ENCODE results near the gene PKP4.

The PKP4 gene

DNA sequence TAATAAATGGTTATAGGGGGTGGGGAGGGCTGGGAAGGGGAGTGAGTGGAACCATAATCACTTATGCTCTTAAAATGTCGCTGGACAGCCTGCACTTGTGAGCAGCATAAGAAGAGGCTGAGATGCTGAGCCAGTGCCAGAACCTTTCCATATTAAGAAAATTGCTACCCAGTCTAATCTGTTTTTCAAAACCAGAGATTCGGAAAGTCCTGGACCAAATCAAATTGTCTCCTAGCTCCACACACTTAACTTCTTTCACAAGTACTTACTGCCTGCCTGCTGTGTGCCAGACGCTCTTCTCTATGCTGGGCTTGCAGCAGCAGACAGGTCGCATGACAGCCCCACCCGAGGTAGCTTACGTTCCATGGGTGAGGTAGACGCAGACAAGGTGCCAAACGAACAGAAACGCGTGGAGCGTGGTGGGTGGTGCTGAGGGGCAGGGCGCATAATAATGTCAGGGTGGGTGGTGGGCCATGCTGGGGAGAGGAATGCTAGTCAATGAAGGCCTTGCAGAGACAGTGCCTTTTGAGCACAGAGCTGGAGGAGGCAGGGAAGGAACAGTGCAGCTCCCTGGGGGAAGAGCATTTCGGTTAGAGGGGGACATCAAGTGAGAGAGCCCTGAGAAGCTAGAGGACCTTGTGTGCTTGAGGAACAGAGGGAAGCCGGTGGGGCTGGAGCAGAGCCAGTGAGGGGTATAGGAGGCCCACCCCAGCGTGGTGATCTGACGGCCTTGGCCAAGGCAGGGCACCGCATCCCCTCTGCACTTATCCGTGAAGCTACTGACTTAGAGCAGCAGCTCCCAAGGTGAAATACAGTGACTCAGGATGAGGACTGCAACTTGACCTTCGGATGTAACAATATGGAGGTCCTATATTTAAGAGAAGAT lies 214.9 kb downstream of the PKP4 start:
- TF ChIP-seq, protein P1, sequence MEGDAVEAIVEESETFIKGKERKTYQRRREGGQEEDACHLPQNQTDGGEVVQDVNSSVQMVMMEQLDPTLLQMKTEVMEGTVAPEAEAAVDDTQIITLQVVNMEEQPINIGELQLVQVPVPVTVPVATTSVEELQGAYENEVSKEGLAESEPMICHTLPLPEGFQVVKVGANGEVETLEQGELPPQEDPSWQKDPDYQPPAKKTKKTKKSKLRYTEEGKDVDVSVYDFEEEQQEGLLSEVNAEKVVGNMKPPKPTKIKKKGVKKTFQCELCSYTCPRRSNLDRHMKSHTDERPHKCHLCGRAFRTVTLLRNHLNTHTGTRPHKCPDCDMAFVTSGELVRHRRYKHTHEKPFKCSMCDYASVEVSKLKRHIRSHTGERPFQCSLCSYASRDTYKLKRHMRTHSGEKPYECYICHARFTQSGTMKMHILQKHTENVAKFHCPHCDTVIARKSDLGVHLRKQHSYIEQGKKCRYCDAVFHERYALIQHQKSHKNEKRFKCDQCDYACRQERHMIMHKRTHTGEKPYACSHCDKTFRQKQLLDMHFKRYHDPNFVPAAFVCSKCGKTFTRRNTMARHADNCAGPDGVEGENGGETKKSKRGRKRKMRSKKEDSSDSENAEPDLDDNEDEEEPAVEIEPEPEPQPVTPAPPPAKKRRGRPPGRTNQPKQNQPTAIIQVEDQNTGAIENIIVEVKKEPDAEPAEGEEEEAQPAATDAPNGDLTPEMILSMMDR (IDR thresholded peaks at IDR 0.05; ENCODE audit: low read depth, low read length): no peak
- TF ChIP-seq MYC (IDR thresholded peaks at IDR 0.05; ENCODE audit: low read depth, low read length) (no peak), POLR2A (IDR thresholded peaks at IDR 0.05; ENCODE audit: extremely low read depth, insufficient read length) (no peak)
- TF ChIP-seq, protein P2, sequence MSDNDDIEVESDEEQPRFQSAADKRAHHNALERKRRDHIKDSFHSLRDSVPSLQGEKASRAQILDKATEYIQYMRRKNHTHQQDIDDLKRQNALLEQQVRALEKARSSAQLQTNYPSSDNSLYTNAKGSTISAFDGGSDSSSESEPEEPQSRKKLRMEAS (IDR thresholded peaks at IDR 0.05; ENCODE audit: low read depth, low read length): no peak
- H3K4me3 ChIP-seq (ENCODE audit: low read depth, low read length): no peak overlapping the region
- DNase-seq (ENCODE audit: low read depth): no peak

DNA sequence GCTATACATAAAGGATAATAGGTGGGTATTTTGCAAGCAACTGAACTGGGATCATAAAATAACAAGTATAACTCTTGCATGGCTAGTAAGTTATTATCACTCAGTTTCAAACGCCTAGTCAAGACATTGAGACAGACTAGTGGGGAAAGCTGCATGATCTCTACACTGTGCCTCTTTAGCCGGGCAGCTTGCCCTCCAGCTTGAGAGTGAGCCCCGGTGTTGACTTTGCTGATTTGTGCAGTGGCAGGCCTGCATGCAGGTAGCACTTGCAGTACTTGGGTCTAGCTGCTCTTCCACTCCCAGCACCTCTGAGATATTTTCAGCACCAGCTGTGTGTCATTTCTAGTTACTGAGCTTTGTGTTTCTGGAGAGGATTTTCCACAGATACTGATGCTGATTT lies 219.5 kb downstream of the PKP4 start:
- no peak for TF ChIP-seq POLR2A (IDR thresholded peaks at IDR 0.05; ENCODE audit: extremely low read depth, insufficient read length)
- no peak for TF ChIP-seq MYC (IDR thresholded peaks at IDR 0.05; ENCODE audit: low read depth, low read length)
- TF ChIP-seq, protein P1 (IDR thresholded peaks at IDR 0.05; ENCODE audit: low read depth, low read length): no peak
- TF ChIP-seq, protein P2 (IDR thresholded peaks at IDR 0.05; ENCODE audit: low read depth, low read length): no peak
- H3K4me3 ChIP-seq (ENCODE audit: low read depth, low read length): no peak overlapping the region
- DNase-seq (ENCODE audit: low read depth): no peak

DNA sequence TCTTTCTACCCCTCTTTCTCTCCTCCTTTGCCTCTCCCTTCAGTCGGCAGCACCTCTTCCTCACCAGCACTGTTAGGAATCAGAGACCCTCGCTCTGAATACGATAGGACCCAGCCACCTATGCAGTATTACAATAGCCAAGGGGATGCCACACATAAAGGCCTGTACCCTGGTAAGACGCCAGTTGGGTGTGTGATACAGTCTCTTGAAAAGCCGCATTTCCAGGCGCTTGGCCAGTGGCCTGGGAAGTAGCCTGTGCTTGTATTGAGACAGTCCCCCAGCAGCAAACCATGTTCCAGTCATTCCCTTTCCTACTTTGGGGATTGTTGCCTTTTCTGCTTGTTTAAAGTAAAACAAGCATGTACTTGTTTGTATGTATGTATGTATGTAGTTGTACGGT lies 219.9 kb downstream of the PKP4 start:
- TF ChIP-seq, protein P1 (IDR thresholded peaks at IDR 0.05; ENCODE audit: low read depth, low read length): no peak
- TF ChIP-seq MYC (IDR thresholded peaks at IDR 0.05; ENCODE audit: low read depth, low read length) (no peak), POLR2A (IDR thresholded peaks at IDR 0.05; ENCODE audit: extremely low read depth, insufficient read length) (no peak)
- TF ChIP-seq, protein P2 (IDR thresholded peaks at IDR 0.05; ENCODE audit: low read depth, low read length): no peak
- DNase-seq (ENCODE audit: low read depth): no peak
- no peak overlapping the region for H3K4me3 ChIP-seq (ENCODE audit: low read depth, low read length)

DNA sequence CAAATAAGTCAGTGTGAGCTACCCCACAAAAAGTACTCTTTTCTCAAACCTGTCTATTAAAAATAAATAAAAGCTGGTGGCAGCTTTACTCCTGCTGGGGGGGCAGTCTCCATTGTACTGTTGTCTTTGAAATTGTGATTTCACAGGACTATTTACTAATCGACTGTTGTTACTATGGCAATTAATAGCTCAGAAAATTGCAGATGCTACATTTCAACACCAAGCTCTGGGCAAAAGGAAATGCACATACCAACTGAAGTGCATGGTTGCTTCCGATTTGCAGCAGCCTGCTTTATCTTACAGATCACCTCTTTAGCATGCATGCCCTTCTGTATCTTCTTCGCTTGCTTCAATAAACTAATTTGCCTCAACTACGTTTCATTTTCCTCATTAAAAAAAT lies 220.8 kb downstream of the PKP4 start:
- TF ChIP-seq, protein P1 (IDR thresholded peaks at IDR 0.05; ENCODE audit: low read depth, low read length): no peak
- TF ChIP-seq, protein P2 (IDR thresholded peaks at IDR 0.05; ENCODE audit: low read depth, low read length): no peak
- TF ChIP-seq MYC (IDR thresholded peaks at IDR 0.05; ENCODE audit: low read depth, low read length) (no peak), POLR2A (IDR thresholded peaks at IDR 0.05; ENCODE audit: extremely low read depth, insufficient read length) (no peak)
- DNase-seq (ENCODE audit: low read depth): no peak
- no peak overlapping the region for H3K4me3 ChIP-seq (ENCODE audit: low read depth, low read length)

DNA sequence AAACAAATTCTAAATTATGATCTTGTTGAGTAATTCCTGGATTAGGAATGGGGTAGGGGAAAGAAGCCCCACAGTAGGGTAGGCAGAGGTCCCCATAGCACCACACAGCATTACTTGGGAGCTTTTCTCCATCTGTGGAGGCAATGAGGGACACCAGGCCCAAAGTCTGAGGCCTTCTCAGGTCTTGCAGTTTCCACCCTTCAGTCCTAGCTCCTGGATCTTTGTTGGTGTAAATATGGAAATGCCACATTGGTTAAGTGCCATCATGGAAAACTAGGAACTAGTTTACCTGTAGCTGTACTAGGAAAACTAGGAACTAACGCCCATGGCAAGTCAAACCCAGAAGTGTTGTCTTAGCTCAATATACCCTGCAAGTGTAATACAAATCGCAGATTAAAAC lies 225.1 kb downstream of the PKP4 start:
- TF ChIP-seq MYC (IDR thresholded peaks at IDR 0.05; ENCODE audit: low read depth, low read length) (no peak), POLR2A (IDR thresholded peaks at IDR 0.05; ENCODE audit: extremely low read depth, insufficient read length) (no peak)
- TF ChIP-seq, protein P2 (IDR thresholded peaks at IDR 0.05; ENCODE audit: low read depth, low read length): no peak
- TF ChIP-seq, protein P1 (IDR thresholded peaks at IDR 0.05; ENCODE audit: low read depth, low read length): no peak
- H3K4me3 ChIP-seq (ENCODE audit: low read depth, low read length): no peak overlapping the region
- DNase-seq (ENCODE audit: low read depth): no peak
